GM19328 (cell line): Measurements from ENCODE around the gene POLA1.

Experiments used
- ATAC-seq: cut with Tn5 transposase; IDR thresholded peaks from one replicate; pipeline ENCODE4 v1.9.1; 2021; ENCODE audit warnings: mild to moderate bottlenecking, moderate library complexity; ENCODE audit not compliant: unreplicated experiment

The POLA1 gene

GRCh38 chrX:24876530-24877287 lies 183.0 kb downstream of the POLA1 start:
- ATAC-seq: no peak

DNA sequence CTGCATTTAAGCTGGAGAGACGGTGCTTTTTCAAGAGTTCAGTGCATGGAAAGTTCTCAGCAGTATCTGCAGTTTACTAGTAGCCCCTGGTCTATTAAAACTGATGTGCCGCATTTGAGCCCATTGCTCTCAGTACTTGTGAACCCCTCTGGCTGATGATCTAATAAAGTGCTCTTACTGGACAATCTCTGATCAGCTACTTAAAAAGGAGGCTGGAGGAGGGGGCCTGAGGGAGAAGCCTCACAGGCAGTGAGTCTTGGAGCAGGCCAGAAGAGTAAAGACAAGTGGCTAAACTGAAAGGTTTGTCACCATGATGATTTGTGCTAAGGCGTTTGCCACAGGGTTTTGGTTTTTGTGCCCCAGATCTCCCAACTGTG lies 183.6 kb downstream of the POLA1 start:
- no peak for ATAC-seq

- ATAC-seq: no peak
These were observed 184.3 kb downstream of the POLA1 start for GRCh38 chrX:24877854-24878650.

GRCh38 chrX:24879679-24880078 lies 186.0 kb downstream of the POLA1 start:
- ATAC-seq: no peak

DNA sequence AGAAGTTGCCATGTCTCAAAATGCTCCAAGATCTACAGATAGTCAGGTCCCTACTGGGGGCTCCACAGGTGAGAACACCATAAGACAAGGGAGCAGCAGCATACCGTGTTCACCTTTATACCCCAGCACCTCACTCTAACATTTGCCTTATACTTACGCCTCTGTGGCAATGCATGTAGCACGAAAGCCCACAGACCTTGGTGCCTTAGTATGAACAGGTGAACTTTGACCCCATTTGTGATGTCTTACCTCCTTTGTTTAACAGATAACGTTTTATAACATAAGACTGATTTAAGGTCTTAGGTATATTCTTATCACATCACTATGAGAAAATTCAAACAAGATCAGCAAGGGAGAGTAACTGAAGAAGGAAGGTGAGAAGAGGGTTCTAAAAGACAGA lies 193.2 kb downstream of the POLA1 start:
- ATAC-seq: no peak

GRCh38 chrX:24890677-24891076 lies 197.0 kb downstream of the POLA1 start:
- ATAC-seq: no peak

DNA sequence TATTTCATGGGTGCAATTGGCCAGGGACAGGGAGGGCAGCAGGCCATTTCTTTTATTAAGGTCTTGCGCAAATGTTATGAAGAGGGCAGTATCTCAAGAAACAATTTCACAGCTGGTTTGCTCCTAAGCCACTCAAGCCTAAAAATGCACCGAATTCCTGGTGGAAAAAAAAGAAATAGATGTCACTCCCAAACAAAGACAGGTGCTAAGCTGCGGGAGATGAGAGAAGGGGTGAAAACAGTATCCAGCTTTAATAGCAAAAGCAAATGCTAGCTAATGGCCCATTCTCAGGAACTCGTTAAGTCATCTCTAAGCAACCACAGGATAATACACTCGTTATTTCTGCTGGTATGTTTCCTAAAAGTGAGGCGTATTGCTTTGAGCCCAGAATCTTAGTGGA lies 205.7 kb downstream of the POLA1 start:
- ATAC-seq: no peak

DNA sequence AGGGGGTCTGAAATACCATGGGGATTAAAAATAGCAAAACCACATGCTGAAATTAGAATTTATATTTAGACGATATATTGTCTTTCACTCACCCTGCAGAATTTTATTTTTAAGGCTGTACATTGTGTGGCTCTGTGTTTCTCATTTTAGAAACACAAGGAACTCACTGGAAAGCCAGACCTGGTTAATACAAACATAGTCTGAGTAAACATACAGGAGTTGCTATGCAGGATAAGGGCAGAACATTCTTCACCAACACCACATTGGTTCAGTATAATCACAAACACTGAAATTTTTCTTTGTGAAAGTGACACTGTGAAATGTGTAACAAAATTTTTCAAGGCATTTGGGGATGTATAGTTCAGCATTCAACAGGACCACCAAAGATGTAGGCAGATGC lies 206.5 kb downstream of the POLA1 start:
- ATAC-seq: no peak

GRCh38 chrX:24902806-24903205 lies 209.1 kb downstream of the POLA1 start:
- no peak for ATAC-seq

DNA sequence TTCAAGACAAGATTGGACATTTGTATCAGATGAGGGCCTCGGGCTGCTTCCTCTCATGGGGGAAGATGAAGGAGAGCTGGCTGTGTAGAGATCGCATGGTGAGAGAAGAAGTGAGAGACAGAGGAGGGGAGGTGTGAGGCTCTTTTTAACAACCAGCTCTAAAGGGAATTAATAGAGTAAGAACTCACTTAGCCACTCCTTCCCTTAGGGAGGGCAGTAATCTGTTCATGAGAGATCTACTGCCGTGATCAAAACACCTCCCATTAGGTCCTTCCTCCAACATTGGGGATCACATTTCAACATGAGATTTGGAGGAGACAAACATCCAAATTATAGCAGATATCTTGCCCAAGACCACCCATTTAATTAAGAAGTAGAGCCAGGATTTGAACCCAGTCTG lies 225.0 kb downstream of the POLA1 start:
- ATAC-seq: no peak

GRCh38 chrX:24920769-24921168 lies 227.1 kb downstream of the POLA1 start:
- peak; percentile 60 for ATAC-seq

- no peak for ATAC-seq
These were observed 231.7 kb downstream of the POLA1 start for GRCh38 chrX:24925430-24925829.

DNA sequence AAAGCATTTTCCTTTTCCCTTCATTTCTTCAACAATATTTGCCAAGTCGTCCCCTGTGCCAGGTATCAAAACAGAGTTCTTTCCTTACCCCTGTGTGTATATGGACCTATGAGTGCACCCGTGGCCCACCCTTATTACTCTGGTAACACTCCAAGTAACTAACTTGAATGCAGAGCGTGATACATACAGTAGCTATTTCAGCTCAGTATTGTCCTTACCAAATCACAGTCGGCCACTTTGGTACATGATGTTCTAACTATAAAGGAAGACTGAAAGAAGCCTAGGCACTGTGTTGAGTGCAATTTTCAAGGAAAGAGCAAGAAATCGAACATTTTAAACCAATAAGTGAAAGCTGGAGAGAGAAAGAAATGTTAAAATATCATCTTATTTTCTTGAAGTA lies 233.7 kb downstream of the POLA1 start:
- ATAC-seq: no peak

- no peak for ATAC-seq
These were observed 234.4 kb downstream of the POLA1 start for GRCh38 chrX:24928114-24928513.

GRCh38 chrX:24934279-24934678 lies 240.6 kb downstream of the POLA1 start:
- ATAC-seq: no peak

- ATAC-seq: no peak
These were observed 251.3 kb downstream of the POLA1 start for GRCh38 chrX:24945009-24945408.

DNA sequence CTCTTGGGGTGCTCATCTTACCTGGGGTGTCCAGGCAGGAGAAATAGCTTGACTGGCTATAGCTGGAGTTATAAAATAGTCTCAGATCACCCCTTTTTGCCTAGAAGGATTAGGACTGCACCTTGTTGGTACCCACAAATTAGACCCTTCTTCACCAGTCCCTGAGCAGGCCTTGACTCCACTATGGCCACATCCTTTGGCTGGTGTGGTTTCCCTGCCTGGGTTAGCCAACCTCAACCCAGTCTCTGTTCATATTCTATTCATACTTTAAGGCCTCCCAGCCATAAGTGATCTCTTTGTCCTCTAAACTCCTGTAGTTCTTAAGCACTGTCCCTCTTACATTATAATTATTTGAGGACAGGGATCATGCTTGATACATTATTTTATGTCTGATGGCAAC lies 252.7 kb downstream of the POLA1 start:
- ATAC-seq: no peak

DNA sequence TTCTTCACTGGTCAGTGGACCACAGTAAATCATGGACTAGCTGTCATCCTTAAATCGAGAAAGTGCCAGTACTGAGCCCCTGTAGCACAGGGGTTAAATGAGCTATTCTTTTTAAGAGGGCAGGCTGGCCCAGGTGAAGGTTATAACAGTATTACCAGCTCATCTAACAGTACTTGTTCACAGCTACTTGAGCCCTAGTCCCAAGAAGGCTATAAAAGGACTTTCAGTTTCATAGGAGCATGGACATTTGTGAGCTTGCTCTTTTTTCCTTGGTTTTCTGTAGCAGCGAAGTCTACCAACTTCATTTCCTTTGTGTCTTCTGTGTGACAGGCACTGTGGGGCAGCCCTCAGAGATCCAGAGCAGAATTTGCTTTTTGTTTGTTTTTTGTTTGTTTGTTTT lies 261.0 kb downstream of the POLA1 start:
- no peak for ATAC-seq

DNA sequence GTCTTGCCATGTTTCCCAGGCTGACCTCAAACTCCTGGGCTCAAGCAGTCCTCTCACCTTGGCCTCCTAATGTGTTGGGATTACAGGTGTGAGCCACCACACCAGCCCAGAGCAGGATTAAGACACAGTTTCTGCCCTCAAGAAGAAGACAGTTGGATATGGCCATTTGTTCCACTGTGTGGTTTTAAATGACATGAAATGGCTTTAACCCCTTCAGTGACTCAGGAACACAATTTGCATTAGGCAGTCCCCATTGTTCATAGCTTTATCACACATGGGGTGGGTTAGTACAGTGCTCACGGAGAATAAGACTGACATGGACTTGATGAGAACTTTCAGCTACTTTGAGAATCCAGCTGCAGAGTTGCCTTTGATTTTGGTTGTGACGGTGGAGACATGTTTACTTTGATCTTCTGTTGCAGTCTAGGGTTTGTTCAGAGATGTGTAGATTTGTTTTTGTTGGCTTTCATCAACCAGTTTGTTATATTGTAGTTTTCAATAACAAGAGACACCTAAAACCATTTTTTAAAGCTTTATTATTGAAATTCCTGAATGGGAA lies 261.7 kb downstream of the POLA1 start:
- ATAC-seq: no peak

GRCh38 chrX:24956828-24957227 lies 263.1 kb downstream of the POLA1 start:
- ATAC-seq: no peak

DNA sequence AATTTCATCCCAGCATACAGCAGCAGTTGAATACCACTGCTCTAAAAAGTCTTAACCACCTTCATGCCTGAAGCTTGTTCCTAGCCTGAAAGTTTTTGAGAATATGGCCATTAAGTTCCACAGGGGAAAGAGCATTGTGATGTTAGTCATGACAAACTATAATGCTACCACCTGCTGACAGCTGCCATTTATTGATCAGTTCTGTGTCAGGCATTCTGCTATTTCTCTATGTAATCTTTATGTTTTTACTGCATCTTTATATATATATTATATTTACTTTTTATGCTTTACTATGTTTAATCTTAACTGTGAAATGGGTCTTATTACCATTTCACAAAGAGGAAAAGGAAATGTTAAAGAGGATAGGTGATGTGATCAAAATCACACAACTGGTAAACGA lies 268.1 kb downstream of the POLA1 start:
- ATAC-seq: no peak

DNA sequence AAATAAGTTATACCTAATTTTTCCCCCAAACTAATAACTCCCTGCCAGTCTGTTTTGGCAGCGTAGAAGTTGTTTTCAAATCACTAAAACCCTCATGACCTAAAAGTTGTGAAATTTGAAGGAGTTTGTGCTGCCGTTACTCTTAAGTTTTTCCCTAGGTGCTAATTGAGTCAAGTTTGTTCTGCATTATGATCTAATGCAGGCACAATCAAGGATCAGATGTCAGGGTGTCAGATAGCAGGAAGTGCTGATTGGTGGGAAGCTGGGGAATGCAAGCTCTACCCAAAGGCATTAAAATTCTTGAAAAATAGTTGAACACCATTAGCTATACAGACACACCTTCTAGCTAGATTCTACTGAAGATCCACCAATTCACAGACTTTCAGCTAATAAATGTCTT lies 270.1 kb downstream of the POLA1 start:
- no peak for ATAC-seq
